GM21528 (cell line): ENCODE results near the gene RIPOR3.
"Not testable (repeated sequence)": the region's sequence is repeated elsewhere in the genome, so short reads cannot be mapped to it uniquely, and the experiment has no call there.

Experiments
- ATAC-seq: cut with Tn5 transposase; IDR thresholded peaks from one replicate; pipeline ENCODE4 v1.9.1; 2021; ENCODE audit warnings: mild to moderate bottlenecking, moderate library complexity; ENCODE audit not compliant: unreplicated experiment, low FRiP score

Gene RIPOR3

GRCh38 chr20:50559856-50560638, 131.3 kb downstream of the RIPOR3 start:
- ATAC-seq, result no peak

GRCh38 chr20:50559149-50559548, 132.2 kb downstream of the RIPOR3 start:
- no peak for ATAC-seq

- ATAC-seq, result no peak
These were observed 132.8 kb downstream of the RIPOR3 start for GRCh38 chr20:50558483-50558925.

- ATAC-seq, result no peak
These were observed 133.7 kb downstream of the RIPOR3 start for GRCh38 chr20:50557549-50558134.

GRCh38 chr20:50555662-50556061, 135.7 kb downstream of the RIPOR3 start:
- no peak for ATAC-seq

- ATAC-seq, result no peak
These were observed 136.4 kb downstream of the RIPOR3 start for GRCh38 chr20:50554694-50555579.

GRCh38 chr20:50552979-50553378, 138.4 kb downstream of the RIPOR3 start:
- ATAC-seq, result no peak

- ATAC-seq, result no peak
These were observed 140.1 kb downstream of the RIPOR3 start for GRCh38 chr20:50551288-50551687.

GRCh38 chr20:50550531-50550930, 140.8 kb downstream of the RIPOR3 start:
- no peak for ATAC-seq

GRCh38 chr20:50548396-50548795, 142.9 kb downstream of the RIPOR3 start:
- no peak for ATAC-seq

GRCh38 chr20:50547964-50548363, 143.4 kb downstream of the RIPOR3 start:
- no peak for ATAC-seq

GRCh38 chr20:50546729-50547314, 144.5 kb downstream of the RIPOR3 start:
- no peak for ATAC-seq

- ATAC-seq, result no peak
These were observed 146.2 kb downstream of the RIPOR3 start for GRCh38 chr20:50545126-50545525.

GRCh38 chr20:50543326-50543725, 148.0 kb downstream of the RIPOR3 start:
- ATAC-seq, result no peak

GRCh38 chr20:50541606-50542041, 149.7 kb downstream of the RIPOR3 start:
- peak; percentile 60 for ATAC-seq

- no peak for ATAC-seq
These were observed 150.4 kb downstream of the RIPOR3 start for GRCh38 chr20:50540620-50541605.

GRCh38 chr20:50539798-50540197, 151.5 kb downstream of the RIPOR3 start:
- ATAC-seq, result not testable (repeated sequence)

GRCh38 chr20:50538276-50538675, 153.1 kb downstream of the RIPOR3 start:
- ATAC-seq, result no peak

GRCh38 chr20:50537546-50538201, 153.7 kb downstream of the RIPOR3 start:
- no peak for ATAC-seq
